GM10266 (cell line): ENCODE results near the gene AMN.

Source experiments
- DNase-seq: peaks from one replicate; pipeline ENCODE4 v3.0.0; 2012; ENCODE audit errors: extremely low spot score
- CTCF ChIP-seq: IDR thresholded peaks from 2 replicates; pipeline ENCODE4 v1.5.1; 2012; ENCODE audit warnings: mild to moderate bottlenecking, low read depth; ENCODE audit not compliant: control insufficient read depth, insufficient read depth; ENCODE audit errors: missing control alignments

AMN gene

GRCh38 chr14:102898776-102899515, 23.5 kb upstream of the AMN start:
- DNase-seq: peak; percentile 55
- no peak for TF ChIP-seq CTCF

- no peak for TF ChIP-seq CTCF
- DNase-seq: no peak
These were observed 23.0 kb upstream of the AMN start for GRCh38 chr14:102899516-102899900.

GRCh38 chr14:102900631-102901571, 21.6 kb upstream of the AMN start:
- no peak for TF ChIP-seq CTCF
- peak; percentile 70 for DNase-seq

- TF ChIP-seq CTCF: no peak
- DNase-seq: peak; percentile 94
These were observed 20.8 kb upstream of the AMN start for GRCh38 chr14:102901633-102902032.

GRCh38 chr14:102902086-102902485, 20.4 kb upstream of the AMN start:
- peak; percentile 56 for DNase-seq
- TF ChIP-seq CTCF: no peak

GRCh38 chr14:102902523-102903247, 19.8 kb upstream of the AMN start:
- DNase-seq: peak; percentile 22
- TF ChIP-seq CTCF: no peak
